ENCODE data around the gene HEATR5B. TPM values are rescaled to one million over a fixed set of nuclear protein-coding genes. Genes with fewer than 3 reads are reported as not detected.

HEATR5B gene
- total and polyA plus RNA-seq, 2 of the 4 experiments (the other 2 are of a cell fraction) = 8.3 to 17.9 TPM

DNA sequence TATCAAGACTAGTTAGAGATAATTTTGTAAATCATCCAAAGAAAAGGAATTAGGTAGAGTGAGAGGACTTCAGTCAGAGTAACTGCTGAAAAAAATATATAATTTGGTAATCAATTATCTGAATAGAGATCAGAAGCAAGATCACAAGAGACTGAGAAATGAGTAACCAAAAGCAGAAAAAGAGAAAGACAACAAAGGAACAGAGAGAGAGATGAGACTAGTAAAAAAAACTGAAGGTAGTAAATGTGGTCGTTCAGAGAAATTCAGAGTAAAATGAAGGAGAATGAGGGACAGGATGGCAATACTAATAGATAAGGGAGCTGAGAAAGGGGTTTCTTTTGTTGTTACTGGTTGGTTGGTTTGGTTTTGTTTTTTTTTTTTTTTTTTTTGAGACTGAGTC lies 134.3 kb downstream of the HEATR5B start:
- Histone ChIP-seq H2AFZ (replicated peaks; ENCODE audit: low read length, poor library complexity) (no peak overlapping the region), H3K27me3 (ENCODE audit: control insufficient read depth, insufficient read depth, low read length) (no peaks in the 10 kb centered on the region), H3K56ac (ENCODE audit: extremely low read depth, insufficient read depth, low read length) (no peak overlapping the region), H3K79me1 (ENCODE audit: low read depth in 1 of 2, low read length in 2 of 2) (peaks cover 35 to 46% of the 10 kb centered on the region in 2 experiments), H3K9me3 (ENCODE audit: control insufficient read depth, insufficient read depth, low read length) (no peaks in the 10 kb centered on the region), H3K9me1 (ENCODE audit: insufficient read depth, low read length) (peaks cover 8% of the 10 kb centered on the region), H4K8ac (ENCODE audit: low read depth in 2 of 2, low read length in 2 of 2) (no peak overlapping the region), H2AK9ac (replicated peaks; ENCODE audit: low read depth, low read length, poor library complexity) (no peak overlapping the region), H3K4ac (ENCODE audit: low read depth, low read length) (no peak overlapping the region), H2BK15ac (ENCODE audit: low read depth, low read length) (no peak overlapping the region), H2BK20ac (ENCODE audit: low read depth, low read length) (no peak overlapping the region), H3K23ac (ENCODE audit: low read depth, low read length) (no peak overlapping the region), H2AK5ac (ENCODE audit: low read depth, low read length) (no peak overlapping the region), H4K91ac (ENCODE audit: insufficient read depth, low read depth, low read length) (no peak overlapping the region), H3K9ac (ENCODE audit: low read depth, low read length) (no peak overlapping the region), H3K36me3 (ENCODE audit: control insufficient read depth, insufficient read depth, low read length) (no peaks in the 10 kb centered on the region), H2BK120ac (ENCODE audit: low read depth, low read length) (no peak overlapping the region), H4K5ac (ENCODE audit: low read depth, low read length) (no peak overlapping the region), H3K4me2 (ENCODE audit: low read depth, low read length) (no peak overlapping the region), H3K27ac (ENCODE audit: insufficient read depth, low read length) (no peak overlapping the region), H3K14ac (replicated peaks; ENCODE audit: low read depth, low read length) (no peak overlapping the region), H4K20me1 (ENCODE audit: insufficient read depth, low read length) (peaks cover 12% of the 10 kb centered on the region; the same call in 1 of the 2 replicates), H3K18ac (ENCODE audit: low read depth, low read length) (no peak overlapping the region), H2BK5ac (ENCODE audit: low read depth, low read length, poor library complexity, severe bottlenecking) (no peak overlapping the region), H3K4me1 (ENCODE audit: control insufficient read depth, insufficient read depth, low read length) (peaks cover 6% of the 10 kb centered on the region), H3K4me3 (ENCODE audit: insufficient read depth, low read depth, low read length) (no peak overlapping the region)
- BruUV-seq (replicated peaks) = no TSS peak
- TF ChIP-seq, protein P1, sequence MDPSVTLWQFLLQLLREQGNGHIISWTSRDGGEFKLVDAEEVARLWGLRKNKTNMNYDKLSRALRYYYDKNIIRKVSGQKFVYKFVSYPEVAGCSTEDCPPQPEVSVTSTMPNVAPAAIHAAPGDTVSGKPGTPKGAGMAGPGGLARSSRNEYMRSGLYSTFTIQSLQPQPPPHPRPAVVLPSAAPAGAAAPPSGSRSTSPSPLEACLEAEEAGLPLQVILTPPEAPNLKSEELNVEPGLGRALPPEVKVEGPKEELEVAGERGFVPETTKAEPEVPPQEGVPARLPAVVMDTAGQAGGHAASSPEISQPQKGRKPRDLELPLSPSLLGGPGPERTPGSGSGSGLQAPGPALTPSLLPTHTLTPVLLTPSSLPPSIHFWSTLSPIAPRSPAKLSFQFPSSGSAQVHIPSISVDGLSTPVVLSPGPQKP (IDR thresholded peaks at IDR 0.05; ENCODE audit: borderline replicate concordance, low read depth, low read length) = no peak
- TF ChIP-seq SMC3 (IDR thresholded peaks at IDR 0.05; ENCODE audit: low read depth, low read length) = no peak
- TF ChIP-seq, protein P2, sequence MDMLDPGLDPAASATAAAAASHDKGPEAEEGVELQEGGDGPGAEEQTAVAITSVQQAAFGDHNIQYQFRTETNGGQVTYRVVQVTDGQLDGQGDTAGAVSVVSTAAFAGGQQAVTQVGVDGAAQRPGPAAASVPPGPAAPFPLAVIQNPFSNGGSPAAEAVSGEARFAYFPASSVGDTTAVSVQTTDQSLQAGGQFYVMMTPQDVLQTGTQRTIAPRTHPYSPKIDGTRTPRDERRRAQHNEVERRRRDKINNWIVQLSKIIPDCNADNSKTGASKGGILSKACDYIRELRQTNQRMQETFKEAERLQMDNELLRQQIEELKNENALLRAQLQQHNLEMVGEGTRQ (IDR thresholded peaks at IDR 0.05; ENCODE audit: low read depth, low read length) = no peak
- no peak for TF ChIP-seq CHD1 (IDR thresholded peaks at IDR 0.05; ENCODE audit: low read depth, low read length)
- TF ChIP-seq MAFK (IDR thresholded peaks at IDR 0.05; ENCODE audit: low read depth, low read length) = no peak
- TF ChIP-seq MXI1 (IDR thresholded peaks at IDR 0.05; ENCODE audit: borderline replicate concordance, low read depth, low read length) = no peak
- TF ChIP-seq RAD21 (IDR thresholded peaks at IDR 0.05; ENCODE audit: low read length) = no peak
- TF ChIP-seq RCOR1 (IDR thresholded peaks at IDR 0.05; ENCODE audit: insufficient replicate concordance, low read length) = no peak
- DNase-seq (no peak), ATAC-seq (ENCODE audit: low read depth) (no peak)
- ChIA-PET CTCF (no interaction called here), POLR2A (ENCODE audit: unreplicated experiment) (no interaction called here)
- dilution Hi-C loops (cut with HindIII; ENCODE audit: low sequenced_read_pairs, unreplicated experiment) (no loop called here), intact Hi-C loops (cut with micrococcal nuclease) (no loop called here), in situ Hi-C loops (cut with MboI; ENCODE audit: low sequenced_read_pairs) (no loop called here)
- WGBS, 2 experiments (ENCODE audit: extremely low coverage in 2 of 2, insufficient read length in 1 of 2) = no CpG with 5 or more reads among the region's 1 CpG
